HEK293 (cell line): ENCODE results near the gene ZBP1.

Source experiments
- CTCF ChIA-PET: fragments of 350-600 bp; formaldehyde crosslinking; extraction: SDS; loops from one replicate; lab custom pipeline; 2021; ENCODE audit warnings: antibody characterized with exemption; lab: Yijun Ruan, JAX
- POLR2A ChIA-PET: fragments of 300-600 bp; formaldehyde crosslinking; extraction: SDS; loops from one replicate; lab custom pipeline; 2020; ENCODE audit warnings: antibody characterized with exemption, inconsistent platforms; lab: Yijun Ruan, JAX
- H3K27ac ChIP-seq: fragments of 200-500 bp; sonication (Bioruptor generic); 2 replicates; pipeline ENCODE4 v1.5.1; 2014; ENCODE audit warnings: low read depth, low read length, control low read depth, inconsistent platforms; ENCODE audit errors: extremely low read depth
- H3K36me3 ChIP-seq, 2 experiments: fragments of 200-500 bp in 1 of 2; sonication (Bioruptor generic) in 1 of 2; 1 replicate in 1 of 2; 2 replicates in 1 of 2; pipeline ENCODE4 v1.5.1; 2014 to 2017; ENCODE audit warnings: inconsistent platforms in 2 of 2, low read length in 2 of 2; ENCODE audit not compliant: control insufficient read depth in 2 of 2, insufficient read depth in 1 of 2
- H3K4me1 ChIP-seq: fragments of 200-500 bp; sonication (Bioruptor generic); 2 replicates; pipeline ENCODE4 v1.5.1; 2014; ENCODE audit warnings: mild to moderate bottlenecking, low read length, inconsistent platforms; ENCODE audit not compliant: control insufficient read depth, insufficient read depth
- H3K4me3 ChIP-seq: 2 replicates; pipeline ENCODE4 v1.5.1; 2011; ENCODE audit warnings: low read depth, mild to moderate bottlenecking, control low read depth, low read length, moderate library complexity
- H3K9me3 ChIP-seq: fragments of 200-500 bp; sonication (Bioruptor generic); 2 replicates; pipeline ENCODE4 v1.5.1; 2014; ENCODE audit warnings: low read depth, low read length, inconsistent platforms; ENCODE audit not compliant: control insufficient read depth, insufficient read depth
- HIC1 ChIP-seq: fragments of 450-650 bp; formaldehyde crosslinking; IDR thresholded peaks from 2 replicates; pipeline ENCODE4 v1.5.1; 2016; ENCODE audit warnings: missing biosample characterization, missing genetic modification characterization
- OSR2 ChIP-seq: fragments of 450-650 bp; formaldehyde crosslinking; IDR thresholded peaks from 2 replicates; pipeline ENCODE4 v1.5.1; 2016; ENCODE audit warnings: missing biosample characterization, missing genetic modification characterization
- SALL2 ChIP-seq: fragments of 450-650 bp; formaldehyde crosslinking; IDR thresholded peaks from 2 replicates; pipeline ENCODE4 v1.5.0; 2017; ENCODE audit warnings: missing biosample characterization, mild to moderate bottlenecking, missing genetic modification characterization, borderline replicate concordance
- ZBTB17 ChIP-seq: fragments of 450-650 bp; formaldehyde crosslinking; IDR thresholded peaks from 2 replicates; pipeline ENCODE4 v1.5.1; 2016; ENCODE audit warnings: missing biosample characterization, missing genetic modification characterization
- ZEB2 ChIP-seq: fragments of 450-650 bp; formaldehyde crosslinking; IDR thresholded peaks from 2 replicates; pipeline ENCODE4 v1.5.1; 2016; ENCODE audit warnings: missing biosample characterization, missing genetic modification characterization
- ZFP41 ChIP-seq: fragments of 450-650 bp; formaldehyde crosslinking; IDR thresholded peaks from 2 replicates; pipeline ENCODE4 v1.5.1; 2016; ENCODE audit warnings: missing biosample characterization, missing genetic modification characterization, borderline replicate concordance
- ZFP69B ChIP-seq: fragments of 450-650 bp; formaldehyde crosslinking; IDR thresholded peaks from 2 replicates; pipeline ENCODE4 v1.5.1; 2016; ENCODE audit warnings: missing biosample characterization, missing genetic modification characterization
- ZNF146 ChIP-seq: fragments of 450-650 bp; formaldehyde crosslinking; IDR thresholded peaks from 2 replicates; pipeline ENCODE4 v1.5.1; 2016; ENCODE audit warnings: missing biosample characterization, missing genetic modification characterization
- ZNF354C ChIP-seq: fragments of 450-650 bp; formaldehyde crosslinking; IDR thresholded peaks from 2 replicates; pipeline ENCODE4 v1.5.1; 2016; ENCODE audit warnings: missing biosample characterization, missing genetic modification characterization, low read depth, borderline replicate concordance
- ZNF391 ChIP-seq: fragments of 450-650 bp; formaldehyde crosslinking; IDR thresholded peaks from 2 replicates; pipeline ENCODE4 v1.5.1; 2016; ENCODE audit warnings: low read depth, missing biosample characterization, missing genetic modification characterization, borderline replicate concordance
- ZNF449 ChIP-seq: fragments of 450-650 bp; formaldehyde crosslinking; IDR thresholded peaks from 2 replicates; pipeline ENCODE4 v1.5.1; 2017; ENCODE audit warnings: missing biosample characterization, mild to moderate bottlenecking, missing genetic modification characterization, moderate library complexity
- ZNF510 ChIP-seq: fragments of 450-650 bp; formaldehyde crosslinking; IDR thresholded peaks from 2 replicates; pipeline ENCODE4 v1.5.1; 2018; ENCODE audit warnings: mild to moderate bottlenecking, missing genetic modification characterization, missing biosample characterization; ENCODE audit not compliant: insufficient replicate concordance
- ZNF514 ChIP-seq: fragments of 450-650 bp; formaldehyde crosslinking; IDR thresholded peaks from 2 replicates; pipeline ENCODE4 v1.5.1; 2016; ENCODE audit warnings: missing biosample characterization, missing genetic modification characterization
- ZNF548 ChIP-seq: fragments of 450-650 bp; formaldehyde crosslinking; IDR thresholded peaks from 2 replicates; pipeline ENCODE4 v1.5.1; 2016; ENCODE audit warnings: missing biosample characterization, missing genetic modification characterization
- ZNF624 ChIP-seq: fragments of 450-650 bp; formaldehyde crosslinking; IDR thresholded peaks from 2 replicates; pipeline ENCODE4 v1.5.1; 2017; ENCODE audit warnings: missing biosample characterization, missing genetic modification characterization
- ZNF629 ChIP-seq: fragments of 450-650 bp; formaldehyde crosslinking; IDR thresholded peaks from 2 replicates; pipeline ENCODE4 v1.5.1; 2017; ENCODE audit warnings: missing biosample characterization, missing genetic modification characterization
- ZNF664 ChIP-seq: fragments of 450-650 bp; formaldehyde crosslinking; IDR thresholded peaks from 2 replicates; pipeline ENCODE4 v1.5.1; 2016; ENCODE audit warnings: missing biosample characterization, missing genetic modification characterization
- ZNF701 ChIP-seq: fragments of 450-650 bp; formaldehyde crosslinking; IDR thresholded peaks from 2 replicates; pipeline ENCODE4 v1.5.1; 2016; ENCODE audit warnings: missing biosample characterization, missing genetic modification characterization
- ZNF747 ChIP-seq: fragments of 450-650 bp; formaldehyde crosslinking; IDR thresholded peaks from 2 replicates; pipeline ENCODE4 v1.5.1; 2016; ENCODE audit warnings: missing biosample characterization, missing genetic modification characterization
- ZNF791 ChIP-seq: fragments of 450-650 bp; formaldehyde crosslinking; IDR thresholded peaks from 2 replicates; pipeline ENCODE4 v1.5.1; 2016; ENCODE audit warnings: missing biosample characterization, missing genetic modification characterization
- ZNF837 ChIP-seq: fragments of 450-650 bp; formaldehyde crosslinking; IDR thresholded peaks from 2 replicates; pipeline ENCODE4 v1.5.1; 2016; ENCODE audit warnings: missing biosample characterization, missing genetic modification characterization
- ZSCAN16 ChIP-seq: fragments of 450-650 bp; formaldehyde crosslinking; IDR thresholded peaks from 2 replicates; pipeline ENCODE4 v1.5.1; 2016; ENCODE audit warnings: missing biosample characterization, missing genetic modification characterization
- ZXDB ChIP-seq: fragments of 450-650 bp; formaldehyde crosslinking; IDR thresholded peaks from 2 replicates; pipeline ENCODE4 v1.5.1; 2016; ENCODE audit warnings: missing biosample characterization, missing genetic modification characterization
- TF ChIP-seq, protein P1 (sequence below): fragments of 450-650 bp; formaldehyde crosslinking; IDR thresholded peaks from 2 replicates; pipeline ENCODE4 v1.5.0; 2017; ENCODE audit warnings: missing biosample characterization, missing genetic modification characterization, borderline replicate concordance
- TF ChIP-seq, protein P2 (sequence below): fragments of 450-650 bp; IDR thresholded peaks from 2 replicates; pipeline ENCODE4 v1.5.1; 2018; ENCODE audit warnings: missing biosample characterization, missing genetic modification characterization
- TF ChIP-seq, protein P3 (sequence below): fragments of 450-650 bp; formaldehyde crosslinking; IDR thresholded peaks from 2 replicates; pipeline ENCODE4 v1.5.1; 2017; ENCODE audit warnings: missing biosample characterization, missing genetic modification characterization

The ZBP1 gene

DNA sequence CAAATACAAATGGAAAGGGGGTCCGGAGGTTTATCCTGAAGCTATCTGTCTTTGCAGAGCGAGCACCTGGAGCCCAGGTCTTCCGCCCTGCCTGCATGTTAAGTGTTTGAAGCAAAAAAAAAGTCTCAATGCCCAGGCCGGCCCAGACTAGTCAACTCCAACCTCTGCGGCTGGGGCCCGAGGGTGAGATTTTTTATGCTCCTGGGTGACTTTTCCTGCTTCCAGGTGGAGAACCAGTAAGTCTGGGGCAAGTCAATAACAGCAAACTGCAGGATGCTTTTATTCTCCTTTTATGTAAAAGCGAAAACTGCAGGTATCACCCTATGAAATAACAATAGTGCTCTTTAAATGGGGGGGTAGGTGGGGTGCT, 2.0 kb upstream of the ZBP1 start:
- TF ChIP-seq ZNF354C (no peak), ZNF548 (no peak), ZNF510 (tag by site-specific recombination) (no peak), ZFP41 (tag by site-specific recombination) (no peak), ZNF146 (tag by site-specific recombination) (no peak), ZEB2 (tag by site-specific recombination) (no peak), ZNF449 (no peak), ZNF747 (tag by site-specific recombination) (no peak), OSR2 (tag by site-specific recombination) (no peak), HIC1 (tag by site-specific recombination) (no peak), ZNF514 (tag by site-specific recombination) (no peak), ZNF791 (tag by site-specific recombination) (no peak), ZNF701 (tag by site-specific recombination) (no peak), ZNF664 (tag by site-specific recombination) (no peak), ZNF629 (no peak), ZNF837 (tag by site-specific recombination) (no peak), ZNF624 (tag by site-specific recombination) (no peak), ZXDB (no peak)
- ChIA-PET CTCF (interaction anchor here (0.6 to 4.6 kb wide), 25 partner anchors 16 to 599 kb away, joined by 3 to 50 read pairs (median 3); no protein-coding TSS in a partner anchor), POLR2A (no interaction called here)
- H3K27ac ChIP-seq: no peak overlapping the region
- H3K4me1 ChIP-seq: peaks cover 3% of the 10 kb centered on the region; the same call in 1 of the 2 replicates
- H3K9me3 ChIP-seq: no peaks in the 10 kb centered on the region
- no peak overlapping the region for H3K4me3 ChIP-seq
- H3K36me3 ChIP-seq: no peaks in the 10 kb centered on the region

GRCh38 chr20:57621421-57622200, 1.4 kb upstream of the ZBP1 start:
- H3K4me3 ChIP-seq: no peak overlapping the region
- H3K9me3 ChIP-seq: no peaks in the 10 kb centered on the region
- H3K27ac ChIP-seq: no peak overlapping the region
- TF ChIP-seq SALL2 (tag by site-specific recombination) (no peak), ZBTB17 (tag by site-specific recombination) (no peak), ZNF391 (tag by site-specific recombination) (no peak), ZFP69B (tag by site-specific recombination) (no peak), ZSCAN16 (tag by site-specific recombination) (no peak)
- TF ChIP-seq, protein P1, sequence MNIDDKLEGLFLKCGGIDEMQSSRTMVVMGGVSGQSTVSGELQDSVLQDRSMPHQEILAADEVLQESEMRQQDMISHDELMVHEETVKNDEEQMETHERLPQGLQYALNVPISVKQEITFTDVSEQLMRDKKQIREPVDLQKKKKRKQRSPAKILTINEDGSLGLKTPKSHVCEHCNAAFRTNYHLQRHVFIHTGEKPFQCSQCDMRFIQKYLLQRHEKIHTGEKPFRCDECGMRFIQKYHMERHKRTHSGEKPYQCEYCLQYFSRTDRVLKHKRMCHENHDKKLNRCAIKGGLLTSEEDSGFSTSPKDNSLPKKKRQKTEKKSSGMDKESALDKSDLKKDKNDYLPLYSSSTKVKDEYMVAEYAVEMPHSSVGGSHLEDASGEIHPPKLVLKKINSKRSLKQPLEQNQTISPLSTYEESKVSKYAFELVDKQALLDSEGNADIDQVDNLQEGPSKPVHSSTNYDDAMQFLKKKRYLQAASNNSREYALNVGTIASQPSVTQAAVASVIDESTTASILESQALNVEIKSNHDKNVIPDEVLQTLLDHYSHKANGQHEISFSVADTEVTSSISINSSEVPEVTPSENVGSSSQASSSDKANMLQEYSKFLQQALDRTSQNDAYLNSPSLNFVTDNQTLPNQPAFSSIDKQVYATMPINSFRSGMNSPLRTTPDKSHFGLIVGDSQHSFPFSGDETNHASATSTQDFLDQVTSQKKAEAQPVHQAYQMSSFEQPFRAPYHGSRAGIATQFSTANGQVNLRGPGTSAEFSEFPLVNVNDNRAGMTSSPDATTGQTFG (tag by site-specific recombination): no peak
- TF ChIP-seq, protein P2, sequence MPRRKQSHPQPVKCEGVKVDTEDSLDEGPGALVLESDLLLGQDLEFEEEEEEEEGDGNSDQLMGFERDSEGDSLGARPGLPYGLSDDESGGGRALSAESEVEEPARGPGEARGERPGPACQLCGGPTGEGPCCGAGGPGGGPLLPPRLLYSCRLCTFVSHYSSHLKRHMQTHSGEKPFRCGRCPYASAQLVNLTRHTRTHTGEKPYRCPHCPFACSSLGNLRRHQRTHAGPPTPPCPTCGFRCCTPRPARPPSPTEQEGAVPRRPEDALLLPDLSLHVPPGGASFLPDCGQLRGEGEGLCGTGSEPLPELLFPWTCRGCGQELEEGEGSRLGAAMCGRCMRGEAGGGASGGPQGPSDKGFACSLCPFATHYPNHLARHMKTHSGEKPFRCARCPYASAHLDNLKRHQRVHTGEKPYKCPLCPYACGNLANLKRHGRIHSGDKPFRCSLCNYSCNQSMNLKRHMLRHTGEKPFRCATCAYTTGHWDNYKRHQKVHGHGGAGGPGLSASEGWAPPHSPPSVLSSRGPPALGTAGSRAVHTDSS (tag by site-specific recombination): no peak
- TF ChIP-seq, protein P3, sequence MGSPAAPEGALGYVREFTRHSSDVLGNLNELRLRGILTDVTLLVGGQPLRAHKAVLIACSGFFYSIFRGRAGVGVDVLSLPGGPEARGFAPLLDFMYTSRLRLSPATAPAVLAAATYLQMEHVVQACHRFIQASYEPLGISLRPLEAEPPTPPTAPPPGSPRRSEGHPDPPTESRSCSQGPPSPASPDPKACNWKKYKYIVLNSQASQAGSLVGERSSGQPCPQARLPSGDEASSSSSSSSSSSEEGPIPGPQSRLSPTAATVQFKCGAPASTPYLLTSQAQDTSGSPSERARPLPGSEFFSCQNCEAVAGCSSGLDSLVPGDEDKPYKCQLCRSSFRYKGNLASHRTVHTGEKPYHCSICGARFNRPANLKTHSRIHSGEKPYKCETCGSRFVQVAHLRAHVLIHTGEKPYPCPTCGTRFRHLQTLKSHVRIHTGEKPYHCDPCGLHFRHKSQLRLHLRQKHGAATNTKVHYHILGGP: no peak

More at GRCh38 chr20:57621421-57622200, 1.4 kb upstream of the ZBP1 start:
- Histone ChIP-seq H3K4me1 (peaks cover 3% of the 10 kb centered on the region; the same call in 1 of the 2 replicates), H3K36me3 (no peaks in the 10 kb centered on the region)
- CTCF ChIA-PET: interaction anchor here (0.7 to 4.6 kb wide), 11 partner anchors 15 to 588 kb away, joined by 3 to 50 read pairs (median 4); no protein-coding TSS in a partner anchor
- POLR2A ChIA-PET: no interaction called here
